A204.1 (cell line): ENCODE data around the gene CASTOR2.
"Not testable (repeated sequence)": the region's sequence is repeated elsewhere in the genome, so short reads cannot be mapped to it uniquely, and the experiment has no call there.

Experiments
- FAIRE-seq: peaks from 2 replicates; lab custom pipeline; 2012; peaks lifted over from hg19 to GRCh38; lab: Jason Lieb, UNC

The CASTOR2 gene

DNA sequence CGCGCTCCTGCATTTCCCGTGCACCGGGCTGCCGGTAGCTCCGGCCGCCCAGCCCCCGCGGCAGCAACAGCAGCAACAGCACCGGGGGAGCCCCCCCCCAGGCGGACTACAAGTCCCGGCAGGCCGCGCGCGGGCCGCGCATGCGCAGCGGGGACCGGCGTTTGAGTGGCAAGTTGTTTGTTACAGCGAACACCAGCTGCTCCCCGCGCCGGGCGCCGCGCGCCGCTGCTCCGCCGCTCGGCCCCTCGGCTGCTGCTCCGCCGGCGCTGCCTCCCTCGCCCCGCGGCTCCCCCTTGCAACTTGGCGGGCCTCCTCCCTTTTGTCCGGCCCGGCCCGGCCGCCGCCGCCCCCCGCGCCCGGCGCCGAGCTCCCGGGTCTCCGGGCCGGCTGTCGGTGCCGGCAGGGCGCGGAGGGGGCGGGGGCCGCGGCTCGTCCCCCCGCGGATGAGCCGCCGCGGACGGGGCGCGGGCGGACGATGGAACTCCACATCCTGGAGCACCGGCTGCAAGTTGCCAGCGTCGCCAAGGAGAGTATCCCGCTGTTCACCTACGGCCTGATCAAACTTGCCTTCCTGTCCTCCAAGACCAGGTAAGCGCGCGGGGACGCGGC, at the start of gene CASTOR2:
Gene CASTOR2, plus strand, starts transcription at position 195 of the 609 bp plus-strand sequence. Its CDS starts 281 bp downstream, at position 476.
- not testable (repeated sequence) for FAIRE-seq

DNA sequence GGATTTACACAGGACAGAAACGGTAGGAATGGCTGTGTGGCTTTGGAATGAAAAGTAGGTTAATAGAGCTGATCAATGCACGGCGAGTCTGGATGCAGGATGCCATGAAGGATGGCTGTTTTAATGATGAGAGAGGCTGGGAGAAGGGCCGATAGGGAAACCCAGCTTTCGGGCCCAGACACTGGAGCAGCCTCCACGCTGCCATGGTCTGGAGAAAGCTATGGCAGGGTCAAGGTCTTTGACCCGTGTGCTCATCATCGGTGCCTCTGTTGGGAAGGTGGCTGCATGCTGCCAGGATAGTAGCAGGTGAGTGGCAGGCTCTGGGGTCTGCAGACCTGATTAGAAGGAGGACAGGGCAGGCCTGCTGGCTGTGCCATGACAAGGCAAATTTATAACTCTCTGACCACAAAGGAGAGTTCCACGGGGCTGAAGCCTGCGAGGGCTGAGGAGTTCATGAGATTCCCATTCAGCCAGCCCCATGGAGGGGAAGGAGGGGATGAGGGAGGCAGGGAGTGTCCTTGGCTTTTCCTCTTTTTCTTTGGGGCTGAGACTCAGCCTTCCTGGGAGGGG, 42.1 kb upstream of the CASTOR2 start:
- FAIRE-seq, result not testable (repeated sequence)

DNA sequence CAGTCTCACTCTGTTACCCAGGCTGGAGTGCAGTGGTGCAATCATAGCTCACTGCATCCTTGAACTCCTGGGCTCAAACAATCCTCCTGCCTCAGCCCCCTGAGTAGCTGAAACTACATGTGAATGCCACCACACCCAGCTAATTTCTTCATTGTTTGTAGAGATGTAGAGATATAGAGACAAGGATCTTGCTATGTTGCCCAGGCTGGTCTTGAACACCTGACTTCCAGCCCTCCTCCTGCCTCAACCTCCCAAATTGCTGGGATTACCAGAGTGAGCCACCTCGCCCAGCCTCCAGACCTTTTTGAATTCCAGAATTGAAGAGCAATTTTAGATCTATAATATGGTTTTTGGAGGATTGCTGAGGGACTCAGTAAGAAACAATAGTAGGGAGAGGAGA, 40.9 kb upstream of the CASTOR2 start:
- FAIRE-seq, result not testable (repeated sequence)

DNA sequence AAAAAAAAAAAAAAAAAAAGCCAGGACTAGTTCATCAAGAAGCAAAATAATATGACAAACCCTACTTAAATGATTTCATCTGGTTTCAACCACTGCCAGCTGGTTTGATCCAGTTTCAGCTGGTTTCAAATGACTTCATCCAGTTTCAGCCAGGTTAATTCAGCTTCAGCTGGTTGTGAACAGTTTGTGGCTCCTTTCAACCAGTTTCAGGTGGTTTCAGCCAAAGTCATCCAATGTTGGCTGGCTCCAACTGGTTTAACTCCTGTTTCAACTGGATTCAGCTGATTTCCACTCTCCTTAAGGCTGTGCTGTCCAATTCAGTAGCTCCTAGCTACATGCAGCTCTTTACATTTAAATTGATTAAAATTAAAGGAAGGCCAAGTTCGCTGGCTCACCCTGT, 37.5 kb upstream of the CASTOR2 start:
- FAIRE-seq, result not testable (repeated sequence)

DNA sequence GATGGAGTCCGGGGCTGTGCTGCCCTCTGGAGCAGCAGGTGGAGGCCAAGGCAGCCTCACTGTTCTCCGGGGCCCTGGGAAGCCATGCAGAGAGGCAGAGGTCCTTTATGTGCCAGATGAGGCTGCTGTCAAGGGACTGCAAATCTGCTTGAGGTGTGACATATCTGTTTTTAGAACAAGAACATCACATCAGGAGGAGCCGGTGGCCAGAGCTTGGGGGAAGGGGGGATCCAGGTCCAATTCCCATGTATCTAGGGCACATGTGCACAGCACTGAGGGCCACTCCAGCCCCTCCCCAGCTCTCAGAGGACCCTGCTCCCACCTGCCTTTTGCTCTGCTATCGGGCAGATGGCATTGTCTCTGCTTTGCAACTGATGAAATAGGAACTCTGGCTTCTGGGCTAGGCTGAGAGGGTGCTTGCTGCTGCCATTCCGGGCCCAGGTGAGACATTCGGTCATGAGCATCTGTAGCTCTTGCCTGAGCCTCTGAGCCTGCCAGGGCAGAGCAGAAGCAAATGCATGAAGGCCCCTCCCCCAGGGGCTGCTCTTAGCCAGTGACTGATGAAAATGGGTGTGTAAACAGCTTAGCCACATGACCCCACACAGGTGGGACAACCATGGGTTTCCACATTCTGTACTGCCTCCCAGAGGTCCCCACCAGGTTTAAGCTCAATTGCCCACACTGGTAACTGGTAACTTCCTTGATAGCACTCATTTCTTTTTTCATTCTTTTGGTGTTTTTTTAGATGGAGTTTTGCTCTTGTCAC, 32.8 kb upstream of the CASTOR2 start:
- FAIRE-seq, result not testable (repeated sequence)

DNA sequence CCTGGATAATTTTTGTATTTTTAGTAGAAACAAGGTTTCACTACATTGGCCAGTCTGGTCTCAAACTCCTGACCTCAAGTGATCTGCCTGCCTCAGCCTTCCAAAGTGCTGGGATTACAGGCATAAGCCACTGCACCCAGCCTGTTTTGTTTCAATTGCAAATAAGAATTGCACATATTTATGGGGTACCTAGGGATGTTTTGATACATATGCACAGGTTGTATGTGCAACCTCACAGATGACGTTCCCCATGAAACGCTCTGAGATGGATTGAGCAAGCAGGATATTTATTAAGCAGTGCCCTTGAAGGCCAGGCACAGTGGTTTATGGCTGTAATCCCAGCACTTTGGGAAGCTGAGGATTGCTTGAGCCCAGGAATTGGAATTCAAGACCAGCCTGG, 25.1 kb upstream of the CASTOR2 start:
- not testable (repeated sequence) for FAIRE-seq

DNA sequence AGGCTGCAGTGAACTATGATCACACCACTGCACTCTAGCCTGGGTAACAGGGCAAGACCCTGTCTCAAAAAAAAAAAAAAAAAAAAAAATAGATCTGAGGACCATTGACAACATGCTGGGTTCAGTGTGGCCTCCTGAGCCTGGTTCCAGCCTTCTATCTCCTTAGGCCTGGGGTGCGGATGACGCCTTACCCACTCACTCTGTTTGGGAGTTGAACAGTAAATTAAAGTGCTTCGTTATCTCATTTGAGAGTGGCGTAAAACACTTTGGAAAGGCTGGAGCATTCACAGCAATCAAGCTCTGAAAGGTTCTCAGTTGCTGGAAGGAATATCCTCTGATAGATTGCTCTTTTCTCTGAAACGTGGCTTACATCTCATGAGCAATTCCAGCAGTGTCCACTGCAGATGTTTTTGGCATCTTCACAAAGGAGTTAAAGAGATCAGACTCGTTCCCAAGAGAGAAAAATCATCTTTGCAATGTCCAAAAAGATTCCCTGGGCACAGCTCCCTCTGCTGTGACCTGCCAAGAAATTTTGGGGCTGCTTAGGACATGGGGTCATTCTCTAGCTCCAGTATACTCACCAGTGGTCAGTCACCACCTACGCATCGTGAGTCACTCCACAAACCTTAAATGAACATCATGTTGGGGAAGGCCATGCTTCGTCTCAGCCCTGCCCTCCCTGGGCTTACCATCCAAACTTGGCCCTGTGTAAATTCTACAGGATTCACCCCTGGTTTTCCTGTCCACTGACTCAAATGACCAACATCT, 23.0 kb upstream of the CASTOR2 start:
- FAIRE-seq, result not testable (repeated sequence)

DNA sequence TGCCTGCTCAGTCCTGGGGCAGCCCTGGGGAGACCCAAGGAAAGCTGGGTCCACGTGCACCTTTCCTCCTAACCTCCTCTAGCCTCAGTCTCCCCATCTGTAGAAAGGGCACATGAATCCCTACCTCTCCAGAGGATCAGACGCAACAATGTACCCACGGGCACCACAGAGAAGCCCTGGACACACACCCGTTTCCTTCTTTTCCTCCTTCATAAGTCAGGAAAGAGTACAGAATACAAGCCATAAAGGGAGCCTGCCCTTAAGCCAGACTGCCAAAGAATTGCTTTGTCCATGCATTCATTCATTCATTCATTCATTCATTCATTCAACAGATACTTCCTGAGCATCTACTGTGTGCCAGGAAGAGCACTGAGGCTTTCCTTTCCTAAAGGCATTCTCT, 20.6 kb upstream of the CASTOR2 start:
- not testable (repeated sequence) for FAIRE-seq

DNA sequence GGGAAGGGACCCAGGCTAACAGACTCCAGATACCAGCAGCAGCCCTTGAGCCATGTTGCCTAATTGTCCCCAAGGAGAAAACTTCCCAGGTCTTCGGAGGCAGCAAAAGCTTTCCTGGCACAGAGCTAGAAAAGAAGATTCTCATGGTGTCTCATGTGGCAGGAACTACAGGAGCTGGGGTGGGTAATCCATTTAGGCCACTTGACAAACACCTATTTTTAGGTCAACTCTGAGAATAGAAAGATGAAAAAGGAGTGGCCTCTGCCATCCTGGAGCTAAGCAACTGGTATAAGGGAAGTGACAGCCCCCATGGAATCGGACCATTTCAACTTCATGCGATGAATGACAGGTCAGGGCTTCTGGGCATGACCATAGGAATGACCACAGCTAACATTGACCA, 16.8 kb upstream of the CASTOR2 start:
- FAIRE-seq, result not testable (repeated sequence)

DNA sequence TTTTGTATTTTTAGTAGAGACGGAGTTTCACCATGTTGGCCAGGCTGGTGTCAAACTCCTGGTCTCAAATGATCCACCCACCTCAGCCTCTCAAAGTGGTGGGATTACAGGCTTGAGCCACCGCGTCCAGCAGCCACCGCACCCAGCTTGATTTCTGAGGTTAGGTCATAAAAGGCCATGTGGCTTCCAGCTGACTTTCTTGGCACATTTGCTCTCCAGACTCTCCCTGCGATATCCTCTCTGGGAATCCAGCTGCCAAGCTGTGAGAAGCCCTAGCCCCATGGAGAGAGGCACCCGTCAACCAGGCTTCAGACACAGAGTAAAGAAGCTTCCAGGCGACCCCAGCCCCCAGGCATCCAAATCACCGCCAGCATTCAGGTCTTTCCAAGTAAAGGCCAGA, 10.7 kb upstream of the CASTOR2 start:
- not testable (repeated sequence) for FAIRE-seq

DNA sequence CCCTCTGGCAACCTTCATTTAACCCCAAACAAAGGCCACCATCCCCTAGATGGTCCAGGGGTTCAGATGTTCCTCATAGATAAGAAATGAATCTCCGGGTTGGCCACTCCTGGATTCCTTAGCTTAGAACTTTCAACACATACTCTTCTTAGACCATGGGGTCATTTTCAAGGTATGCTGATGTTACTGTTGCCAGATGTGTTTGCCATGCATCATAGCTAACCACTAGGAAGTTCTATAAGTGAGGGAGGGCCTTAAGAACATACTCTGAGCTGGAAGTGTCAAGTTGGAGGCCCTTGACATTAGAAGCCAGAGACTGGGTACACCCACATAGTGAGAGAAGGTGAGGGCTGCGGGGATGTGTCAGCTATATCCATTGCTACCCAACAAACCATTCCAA, 6.2 kb upstream of the CASTOR2 start:
- not testable (repeated sequence) for FAIRE-seq

DNA sequence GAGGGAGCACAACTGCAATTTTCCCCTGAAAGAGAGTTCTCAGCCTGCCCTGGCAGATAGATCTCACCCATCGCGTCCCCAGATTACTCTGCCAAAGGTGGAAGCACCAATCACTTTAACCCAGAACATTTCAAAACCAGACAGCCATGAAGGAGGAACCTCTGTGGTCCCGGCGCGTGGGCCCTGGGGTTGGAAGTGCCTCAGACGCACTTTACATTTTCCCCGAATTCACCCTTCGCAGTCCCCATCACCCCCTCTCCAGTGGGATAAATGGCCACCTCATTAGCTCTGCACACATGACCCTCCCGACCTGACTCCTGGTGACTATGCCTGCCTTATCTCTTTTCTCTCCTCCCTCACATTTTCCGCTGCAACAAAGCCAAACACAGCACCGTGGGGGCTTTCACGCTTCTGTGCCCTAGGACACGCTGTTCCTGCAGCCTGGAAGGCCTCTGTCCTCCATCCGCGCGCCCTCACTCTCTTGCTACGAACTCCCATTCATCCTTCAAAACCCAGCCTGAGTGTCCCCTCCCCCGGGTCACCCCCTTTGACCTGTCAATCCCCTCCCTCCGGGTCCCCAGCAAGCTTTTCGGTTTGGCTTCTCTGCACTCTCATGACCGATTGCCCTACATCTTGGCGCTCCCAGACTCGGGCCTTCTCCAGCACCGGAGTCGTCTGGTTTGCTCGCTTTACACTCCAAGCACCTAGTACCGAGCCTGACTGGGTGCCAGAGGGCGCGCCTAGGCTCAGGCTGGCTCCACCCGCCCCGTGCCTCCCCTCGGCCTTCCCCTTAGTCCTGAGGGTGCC, 598 bp upstream of the CASTOR2 start:
- not testable (repeated sequence) for FAIRE-seq

DNA sequence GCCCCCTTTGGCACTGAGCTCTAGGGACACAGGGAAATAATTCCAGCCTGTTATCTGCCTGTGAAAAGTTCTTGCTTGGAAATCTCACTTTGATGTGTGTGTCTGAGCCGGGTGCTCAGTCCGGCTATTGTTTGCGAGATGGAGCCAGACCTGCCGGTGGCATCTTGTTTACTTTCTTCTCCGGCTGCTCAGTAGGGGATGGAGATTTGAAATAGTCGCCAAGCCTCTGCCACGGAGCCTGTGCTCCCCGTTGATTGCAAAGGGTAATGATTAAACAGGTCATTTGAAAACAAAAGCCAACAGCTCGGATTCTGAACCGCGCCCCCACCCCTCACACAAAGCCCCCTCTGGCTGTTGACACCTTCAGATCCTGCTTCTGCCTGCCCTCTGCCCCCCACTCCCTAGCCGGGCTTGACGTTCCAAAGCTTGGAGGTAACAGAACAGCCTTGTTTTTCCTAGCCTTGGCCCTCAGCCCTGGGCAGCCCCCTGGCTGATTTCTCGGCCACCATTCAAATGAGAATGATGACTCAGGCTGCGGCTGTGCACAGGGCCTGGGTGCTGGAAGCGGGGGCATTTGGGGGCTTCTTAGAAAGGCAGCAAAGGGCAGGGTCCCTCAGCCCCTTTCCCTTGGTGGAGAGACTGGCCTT, 1.8 kb downstream of the CASTOR2 start:
- not testable (repeated sequence) for FAIRE-seq

DNA sequence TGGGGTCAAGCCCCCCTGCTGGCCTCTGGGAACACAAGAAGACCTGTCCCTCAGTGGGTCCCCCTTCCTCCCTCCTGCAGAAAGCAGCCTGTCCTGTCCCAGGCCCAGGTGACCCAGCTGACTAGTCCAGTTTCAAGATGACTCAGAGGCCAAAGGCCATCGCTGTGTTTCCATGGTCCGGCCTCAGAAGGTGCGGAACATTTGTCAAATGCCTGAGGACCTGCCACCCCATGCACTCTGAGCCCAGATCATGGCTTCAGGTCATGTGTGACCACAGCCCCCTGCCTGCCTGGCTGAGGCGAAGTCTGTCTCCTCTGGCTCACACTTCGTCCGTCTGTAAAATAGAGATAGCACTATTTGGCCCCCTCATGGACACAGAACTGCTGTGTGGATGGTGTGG, 2.4 kb downstream of the CASTOR2 start:
- FAIRE-seq, result not testable (repeated sequence)

DNA sequence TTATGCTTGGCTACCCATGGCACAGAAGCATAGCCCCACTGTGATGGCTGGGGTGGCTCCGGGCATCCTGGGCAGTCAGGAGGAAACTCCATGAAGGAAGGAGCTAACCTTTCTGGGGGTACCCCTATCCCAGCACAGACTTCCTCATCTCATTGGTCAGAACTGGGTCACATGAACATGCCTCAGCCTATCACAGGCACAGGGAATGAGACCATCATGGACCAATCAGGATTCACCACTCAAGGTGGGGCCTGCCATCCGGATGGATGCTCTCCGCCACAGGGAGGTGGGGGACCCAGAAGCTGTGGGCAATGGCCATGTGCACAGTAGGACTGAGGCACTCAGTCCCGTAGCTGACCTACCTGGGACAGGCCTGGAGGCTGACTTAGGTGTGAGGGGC, 6.9 kb downstream of the CASTOR2 start:
- not testable (repeated sequence) for FAIRE-seq

DNA sequence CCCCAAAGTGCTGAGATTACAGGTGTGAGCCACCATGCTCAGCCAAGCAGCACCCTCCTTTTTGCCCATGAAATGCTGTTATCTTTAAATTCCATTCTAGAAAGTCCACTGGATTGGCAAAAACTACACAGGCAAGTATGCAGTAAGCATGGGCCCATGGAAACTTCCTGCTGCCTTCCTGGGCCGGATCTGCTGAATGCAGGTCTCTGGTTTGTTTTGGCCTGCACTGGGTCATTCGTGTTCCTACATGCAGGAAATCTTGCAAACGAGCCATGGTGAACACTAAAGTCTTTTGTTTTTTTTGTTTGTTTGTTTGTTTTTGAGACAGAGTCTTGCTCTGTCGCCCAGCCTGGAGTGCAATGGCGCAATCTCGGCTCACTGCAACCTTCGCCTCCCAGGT, 7.9 kb downstream of the CASTOR2 start:
- FAIRE-seq, result not testable (repeated sequence)

DNA sequence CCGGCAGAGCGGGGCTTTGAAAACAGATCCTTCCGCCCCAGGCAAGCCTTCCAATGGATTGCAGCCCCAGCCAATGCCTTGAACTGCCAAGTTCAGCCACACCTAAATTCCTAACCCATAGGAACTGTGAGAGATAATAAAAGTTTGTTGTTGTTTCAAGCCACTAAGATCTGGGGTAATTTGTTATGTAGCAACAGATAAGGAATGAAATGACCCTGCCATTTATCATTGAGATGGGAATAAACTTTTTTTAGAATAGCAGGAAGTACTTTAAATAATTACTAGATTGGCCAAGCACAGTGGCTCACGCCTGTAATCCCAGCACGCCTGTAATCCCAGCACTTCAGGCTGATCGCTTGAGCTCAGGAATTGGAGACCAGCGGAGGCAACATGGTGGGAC, 11.5 kb downstream of the CASTOR2 start:
- FAIRE-seq, result not testable (repeated sequence)

DNA sequence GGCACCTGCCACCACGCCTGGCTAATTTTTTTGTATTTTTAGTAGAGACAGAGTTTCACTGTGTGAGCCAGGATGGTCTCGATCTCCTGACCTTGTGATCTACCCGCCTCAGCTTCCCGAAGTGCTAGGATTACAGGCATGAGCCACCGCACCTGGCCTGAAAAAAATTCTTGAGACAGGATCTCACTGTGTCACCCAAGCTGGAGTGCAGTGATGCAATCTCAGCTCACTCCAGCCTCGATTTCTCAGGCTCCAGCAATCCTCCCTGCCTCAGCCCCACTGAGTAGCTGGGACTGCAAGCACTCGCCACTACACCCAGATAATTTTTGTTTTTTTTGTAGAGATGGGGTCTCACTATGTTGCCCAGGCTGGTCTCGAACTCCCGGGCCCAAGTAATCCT, 13.0 kb downstream of the CASTOR2 start:
- FAIRE-seq, result not testable (repeated sequence)

DNA sequence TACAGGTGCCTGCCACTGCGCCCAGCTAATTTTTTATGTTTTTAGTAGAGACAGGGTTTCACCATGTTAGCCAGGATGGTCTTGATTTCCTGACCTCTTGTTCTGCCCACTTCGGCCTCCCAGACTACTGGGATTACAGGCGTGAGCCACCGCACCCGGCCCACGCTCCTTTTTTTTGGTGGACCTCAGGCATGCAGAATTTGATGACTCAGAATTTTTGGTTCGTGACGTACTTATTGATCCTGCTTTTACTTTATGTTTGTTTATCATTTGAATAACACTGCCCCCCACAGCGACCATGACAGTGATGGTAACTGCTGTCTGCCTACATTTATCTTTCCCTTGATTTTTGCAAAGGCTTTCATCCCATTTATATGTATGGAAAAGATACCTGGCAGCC, 23.9 kb downstream of the CASTOR2 start:
- FAIRE-seq, result not testable (repeated sequence)

DNA sequence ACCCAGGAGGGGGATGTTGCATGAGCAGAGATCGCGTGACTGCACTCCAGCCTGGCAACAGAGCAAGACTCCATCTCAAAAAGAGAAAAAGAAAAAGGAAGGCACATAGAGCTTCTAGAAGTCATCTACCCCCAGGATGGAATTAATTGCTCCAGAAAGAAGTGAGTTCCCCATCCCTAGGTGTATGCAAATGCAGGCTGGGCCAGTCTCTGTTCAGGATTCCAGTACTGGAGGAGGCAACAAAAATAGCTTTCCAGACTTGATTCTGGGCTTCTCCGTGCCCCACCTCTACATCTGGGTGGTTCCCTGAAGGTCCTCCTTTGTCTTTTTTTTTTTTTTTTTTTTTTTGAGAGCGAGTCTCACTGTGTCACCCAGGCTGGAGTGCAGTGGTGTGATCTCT, 28.6 kb downstream of the CASTOR2 start:
- no peak for FAIRE-seq

DNA sequence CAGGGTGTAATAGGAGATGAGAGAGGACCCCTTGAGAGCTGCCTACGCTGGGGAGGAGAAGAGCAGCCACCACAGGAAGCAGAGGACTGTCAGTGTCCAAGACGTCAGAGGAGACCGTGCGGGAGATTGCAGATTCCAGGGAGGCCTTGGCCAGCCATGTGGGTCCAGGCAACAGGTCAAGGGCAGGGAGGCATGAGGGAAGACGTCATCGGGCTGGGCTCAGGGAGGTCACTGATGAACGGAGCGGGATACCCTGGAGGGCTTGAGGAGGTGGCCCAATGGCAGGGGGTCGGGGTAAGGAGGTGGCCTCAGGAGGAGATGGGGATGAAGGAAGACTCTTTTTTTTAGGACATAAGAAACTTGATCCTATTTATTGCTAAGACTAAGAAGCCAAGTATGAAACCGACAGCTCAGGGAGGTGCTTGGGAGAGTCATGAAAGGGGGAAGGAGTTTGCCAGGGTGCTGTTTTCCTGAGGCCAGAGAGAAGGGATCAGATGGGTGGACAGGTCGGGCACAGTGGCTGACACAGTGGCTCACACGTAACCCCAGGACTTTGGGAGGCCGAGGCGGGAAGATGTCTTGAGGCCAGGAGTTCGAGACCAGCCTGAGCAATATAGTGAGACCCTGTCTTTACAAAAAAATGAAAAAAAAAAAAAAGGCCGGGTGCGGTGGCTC, 30.5 kb downstream of the CASTOR2 start:
- FAIRE-seq, result not testable (repeated sequence)
